GM10847 (cell line): ENCODE results near the gene VANGL2.

Experiments
- POLR2A ChIP-seq: IDR thresholded peaks from 2 replicates; pipeline ENCODE4 v1.6.1; 2011; ENCODE audit not compliant: insufficient read length; ENCODE audit errors: extremely low read depth

Gene VANGL2

GRCh38 chr1:160400223-160400645, at the start of gene VANGL2:
Gene VANGL2, plus strand, starts transcription at chr1:160400564. Its CDS starts 15,274 bp downstream, at chr1:160415838.
- no peak for TF ChIP-seq POLR2A

DNA sequence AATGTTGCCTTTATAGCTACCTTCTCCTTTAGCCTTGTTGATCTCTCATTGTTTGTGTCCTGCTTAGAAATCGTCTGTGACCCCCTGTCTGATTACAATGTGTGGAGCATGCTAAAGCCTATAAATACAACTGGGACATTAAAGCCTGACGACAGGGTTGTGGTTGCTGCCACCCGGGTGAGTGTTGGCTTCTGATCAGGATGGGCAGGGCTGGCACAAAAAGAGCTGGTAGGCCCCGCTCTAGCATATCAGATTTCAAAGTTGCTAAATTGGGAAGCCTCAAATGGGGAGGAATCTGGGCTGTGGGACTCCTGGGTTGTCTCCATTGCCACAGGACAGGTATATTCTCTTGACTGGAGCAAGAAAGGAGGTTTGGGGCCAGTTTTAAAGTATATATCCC, 48.7 kb upstream of the VANGL2 start:
- TF ChIP-seq POLR2A: no peak

DNA sequence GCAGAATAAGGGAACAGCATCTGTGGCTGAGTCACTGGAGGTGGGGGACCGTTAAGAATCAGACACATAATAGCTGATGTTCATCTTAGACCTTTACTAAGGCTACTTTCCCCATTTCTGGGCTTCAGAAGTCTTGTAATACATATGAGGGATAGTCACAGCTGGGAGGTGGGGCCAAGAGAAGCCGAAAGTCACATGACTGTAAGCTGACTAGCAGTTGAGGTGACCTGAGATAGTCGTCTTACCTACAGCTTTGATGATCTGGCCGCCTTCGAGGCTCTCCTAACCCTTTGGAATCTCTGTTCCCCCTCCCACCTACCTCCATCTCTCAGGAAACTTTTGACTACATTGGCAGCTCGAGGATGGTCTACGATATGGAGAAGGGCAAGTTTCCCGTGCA, 47.8 kb upstream of the VANGL2 start:
- TF ChIP-seq POLR2A: no peak

DNA sequence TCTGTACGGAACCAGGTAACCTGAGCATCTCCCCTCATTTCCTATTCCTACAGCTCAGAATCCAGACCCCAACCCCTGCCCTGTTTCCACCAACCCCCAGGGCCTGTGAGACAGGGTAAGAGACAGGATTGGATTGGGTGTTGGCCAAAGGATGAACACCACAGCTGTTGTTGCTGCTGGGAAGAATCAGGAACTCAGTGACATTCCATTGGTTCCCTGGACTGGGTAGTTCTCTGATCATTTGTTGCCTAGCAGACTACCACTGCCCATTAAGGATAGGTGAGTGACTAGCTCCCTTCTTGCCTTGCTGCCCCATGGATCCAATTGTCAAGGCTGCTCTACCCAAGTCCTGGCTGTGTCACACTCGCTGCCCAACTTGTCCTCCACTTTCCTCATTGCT, 47.1 kb upstream of the VANGL2 start:
- TF ChIP-seq POLR2A: no peak

GRCh38 chr1:160354388-160354985, 45.9 kb upstream of the VANGL2 start:
- no peak for TF ChIP-seq POLR2A

GRCh38 chr1:160357286-160358002, 42.9 kb upstream of the VANGL2 start:
- TF ChIP-seq POLR2A: no peak

GRCh38 chr1:160358073-160358472, 42.3 kb upstream of the VANGL2 start:
- no peak for TF ChIP-seq POLR2A

- TF ChIP-seq POLR2A: no peak
Measured at GRCh38 chr1:160359559-160360226, 40.7 kb upstream of the VANGL2 start.

DNA sequence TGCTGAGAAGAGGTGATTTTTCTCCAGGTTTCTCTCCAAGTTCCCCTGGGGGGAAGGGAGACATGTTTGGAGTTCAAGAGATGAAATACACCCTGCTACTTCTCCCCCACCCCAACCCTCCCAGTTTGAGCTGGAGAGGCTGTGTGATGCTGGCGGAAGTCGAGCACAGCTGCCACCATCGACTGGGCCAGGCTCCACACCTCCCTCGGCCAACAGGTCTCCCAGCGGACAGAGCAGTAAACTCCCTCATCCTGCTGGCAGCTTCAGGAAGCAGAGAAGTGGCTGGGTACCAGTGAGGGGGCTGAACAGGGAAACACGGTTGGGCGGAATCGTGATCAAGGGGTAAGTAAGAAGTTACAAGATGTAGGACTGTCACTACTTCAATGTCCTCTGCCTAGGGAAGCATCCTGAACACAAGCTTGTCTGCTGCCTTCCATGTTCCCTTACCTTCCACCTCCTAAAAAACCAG, 40.1 kb upstream of the VANGL2 start:
- TF ChIP-seq POLR2A: no peak

DNA sequence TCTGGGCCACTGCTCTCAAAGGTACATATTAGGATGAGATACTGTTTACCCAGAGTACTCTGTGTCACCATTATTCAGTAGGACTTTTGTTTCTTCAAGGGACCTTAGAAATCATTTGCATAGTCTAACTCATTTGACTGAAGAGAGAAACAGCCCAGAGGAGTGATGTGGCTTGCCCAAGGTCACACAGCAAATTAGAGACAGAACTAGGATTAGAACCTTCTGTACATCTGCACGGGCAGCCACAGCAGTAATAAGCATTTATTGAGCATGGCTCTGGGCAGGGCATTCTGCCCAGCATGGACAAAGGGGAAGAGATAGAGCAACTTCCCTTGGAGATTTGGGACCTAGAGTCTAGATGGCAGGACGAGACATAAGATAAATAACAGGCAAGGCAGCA, 39.2 kb upstream of the VANGL2 start:
- TF ChIP-seq POLR2A: no peak

- TF ChIP-seq POLR2A: no peak
Measured at GRCh38 chr1:160361814-160362167, 38.6 kb upstream of the VANGL2 start.

DNA sequence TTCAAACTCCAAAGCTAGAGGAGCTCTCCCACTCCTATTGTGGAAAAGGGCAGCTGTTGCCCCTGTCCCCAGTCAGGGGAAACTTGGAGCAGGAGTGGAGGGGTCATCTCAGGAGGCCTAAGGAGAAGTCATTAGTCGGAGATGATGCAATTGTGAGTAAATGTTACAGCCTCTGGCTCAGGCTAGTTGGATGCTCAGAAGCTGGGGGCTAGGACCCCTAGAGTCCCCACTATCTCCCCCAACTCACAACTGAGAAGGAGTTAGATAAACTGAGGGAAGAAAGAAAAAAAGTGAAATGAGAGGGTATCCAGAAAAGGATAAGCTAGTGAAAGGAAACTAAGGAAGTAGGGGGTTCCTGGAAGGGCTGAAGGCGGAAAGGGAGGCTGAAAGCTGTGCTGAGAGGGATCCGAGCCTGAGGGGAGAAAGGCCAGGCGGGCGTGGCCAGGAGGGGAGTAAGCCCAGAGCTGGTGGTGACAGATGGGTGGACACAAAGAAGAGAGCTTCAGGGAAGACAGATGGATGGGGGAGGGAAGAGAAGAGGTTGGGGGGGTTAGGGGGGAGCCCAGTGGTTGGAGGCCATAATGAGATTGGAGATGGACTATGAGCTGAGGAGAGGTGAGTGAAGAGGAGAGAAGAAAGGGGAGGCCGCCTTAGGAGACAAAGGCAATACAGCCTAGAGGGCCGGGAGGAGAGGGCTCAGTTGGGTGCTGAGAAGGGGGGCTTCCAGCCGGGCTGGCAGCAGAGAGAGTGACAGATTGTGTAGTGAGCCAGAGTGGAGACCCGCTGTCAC, 38.0 kb upstream of the VANGL2 start:
- TF ChIP-seq POLR2A: no peak

GRCh38 chr1:160363010-160363409, 37.4 kb upstream of the VANGL2 start:
- TF ChIP-seq POLR2A: no peak

GRCh38 chr1:160363951-160364735, 36.2 kb upstream of the VANGL2 start:
- TF ChIP-seq POLR2A: no peak

- TF ChIP-seq POLR2A: no peak
Measured at GRCh38 chr1:160365325-160365724, 35.0 kb upstream of the VANGL2 start.
